Vagina (tissue), 2 donors: ENCODE data around the gene STARD7. TPM values are rescaled to one million over a fixed set of nuclear protein-coding genes. Genes with fewer than 3 reads are reported as not detected.

ENCODE experiments used
- DNase-seq, 2 donors: peaks; one replicate each; pipeline ENCODE4 v3.0.0-alpha.2; 2017; ENCODE audit errors: extremely low spot score in 2 of 2
- H3K27ac ChIP-seq: fragments of 200-600 bp; sonication (generic); one replicate; pipeline ENCODE4 v1.5.1; 2019
- H3K27me3 ChIP-seq: fragments of 200-600 bp; sonication (generic); one replicate; pipeline ENCODE4 v1.5.1; 2019
- H3K36me3 ChIP-seq, 2 donors: fragments of 200-600 bp; sonication (generic); one replicate each; pipeline ENCODE4 v1.5.1; 2017 to 2019
- H3K4me1 ChIP-seq: fragments of 200-600 bp; sonication (generic); one replicate; pipeline ENCODE4 v1.5.1; 2019
- H3K4me3 ChIP-seq, 2 donors: fragments of 200-600 bp; sonication (generic); 1 replicate in 1 of 2; 2 replicates in 1 of 2; pipeline ENCODE4 v1.5.1; 2016 to 2019
- H3K9me3 ChIP-seq: fragments of 200-600 bp; sonication (generic); one replicate; pipeline ENCODE4 v1.5.1; 2019
- CTCF ChIP-seq, 3 experiments: fragments of 450-650 bp in 2 of 3; fragments of 200-600 bp in 1 of 3; sonication (generic) in 1 of 3; IDR thresholded peaks; one replicate each; pipeline ENCODE4 v1.5.1; 2017 to 2019; ENCODE audit warnings: antibody characterized with exemption in 3 of 3, mild to moderate bottlenecking in 2 of 3, moderate library complexity in 2 of 3
- POLR2A ChIP-seq, 2 donors: fragments of 450-650 bp; IDR thresholded peaks; one replicate each; pipeline ENCODE4 v1.6.1; 2017; ENCODE audit warnings: antibody characterized with exemption in 2 of 2, mild to moderate bottlenecking in 2 of 2, moderate library complexity in 2 of 2
- POLR2AphosphoS5 ChIP-seq, 2 donors: sonication (generic); formaldehyde crosslinking; IDR thresholded peaks; one replicate each; pipeline ENCODE4 v1.9.0; 2017; ENCODE audit warnings: antibody characterized with exemption in 2 of 2, mild to moderate bottlenecking in 2 of 2, low read depth in 1 of 2; ENCODE audit not compliant: insufficient read depth in 1 of 2
- intact Hi-C: fragments of 100-400 bp; cut with DNase I; formaldehyde crosslinking; loops from one replicate; pipeline ENCODE4 v1.15.1; 2023
- total RNA-seq: library from RNA; depleted of rRNA; stranded (reverse); fragments of >200 nt; gene quantifications from one replicate; pipeline ENCODE4 v1.2.3, GENCODE V29; 2016

The STARD7 gene
- total RNA-seq, 1 donor from 2014 or later, result 69.5 TPM

GRCh38 chr2:96209011-96209728, 543 bp upstream of the STARD7 start:
- intact Hi-C loops, result loop anchor here (5.0 kb wide), 1 partner anchor 53 kb away; no protein-coding TSS in a partner anchor
- no peak for TF ChIP-seq POLR2AphosphoS5 (IDR thresholded peaks at IDR 0.05; ENCODE audit: insufficient read depth in 1 of 2, low read depth in 1 of 2)
- TF ChIP-seq POLR2A (IDR thresholded peaks at IDR 0.05), result no peak
- no peak for TF ChIP-seq CTCF (IDR thresholded peaks at IDR 0.05)
- peaks cover 48% of the 10 kb centered on the region for H3K4me1 ChIP-seq

GRCh38 chr2:96207774-96208142, 869 bp downstream of the STARD7 start:
- H3K27me3 ChIP-seq, result no peaks in the 10 kb centered on the region
- no peaks in the 10 kb centered on the region for H3K36me3 ChIP-seq
- intact Hi-C loops, result loop anchor here (5.0 kb wide), 1 partner anchor 55 kb away; no protein-coding TSS in a partner anchor
- peaks cover 62% of the 10 kb centered on the region for H3K4me1 ChIP-seq
- H3K27ac ChIP-seq, result peak overlapping the region; percentile 93
- no peak for TF ChIP-seq POLR2A (IDR thresholded peaks at IDR 0.05)
- TF ChIP-seq CTCF (IDR thresholded peaks at IDR 0.05), result no peak
- TF ChIP-seq POLR2AphosphoS5 (IDR thresholded peaks at IDR 0.05; ENCODE audit: insufficient read depth in 1 of 2, low read depth in 1 of 2), result no peak
- peak overlapping the region; percentile 83 to 88 for H3K4me3 ChIP-seq
- H3K9me3 ChIP-seq, result no peaks in the 10 kb centered on the region
- DNase-seq, result no peak

More at GRCh38 chr2:96209011-96209728, 543 bp upstream of the STARD7 start:
- Histone ChIP-seq H3K4me3 (peak overlapping the region; percentile 83 to 88), H3K36me3 (no peaks in the 10 kb centered on the region), H3K9me3 (no peaks in the 10 kb centered on the region), H3K27me3 (no peaks in the 10 kb centered on the region), H3K27ac (peak overlapping the region; percentile 93)
- no peak for DNase-seq

GRCh38 chr2:96207073-96207773, 1.4 kb downstream of the STARD7 start:
- intact Hi-C loops, result loop anchor here (5.0 kb wide), 1 partner anchor 55 kb away; no protein-coding TSS in a partner anchor
- Histone ChIP-seq H3K4me3 (peak overlapping the region; percentile 83 to 88), H3K27ac (peak overlapping the region; percentile 93), H3K4me1 (peaks cover 67% of the 10 kb centered on the region), H3K36me3 (no peaks in the 10 kb centered on the region), H3K9me3 (no peaks in the 10 kb centered on the region), H3K27me3 (no peaks in the 10 kb centered on the region)
- TF ChIP-seq POLR2A (IDR thresholded peaks at IDR 0.05), result no peak
- TF ChIP-seq POLR2AphosphoS5 (IDR thresholded peaks at IDR 0.05; ENCODE audit: insufficient read depth in 1 of 2, low read depth in 1 of 2), result no peak
- TF ChIP-seq CTCF (IDR thresholded peaks at IDR 0.05), result no peak
- no peak for DNase-seq

GRCh38 chr2:96205888-96206287, 2.7 kb downstream of the STARD7 start:
- Histone ChIP-seq H3K27me3 (no peaks in the 10 kb centered on the region), H3K27ac (peak overlapping the region; percentile 70), H3K4me3 (no peak overlapping the region), H3K36me3 (no peaks in the 10 kb centered on the region), H3K4me1 (peaks cover 79% of the 10 kb centered on the region), H3K9me3 (no peaks in the 10 kb centered on the region)
- no peak for DNase-seq
- intact Hi-C loops, result loop anchor here (5.0 kb wide), 1 partner anchor 56 kb away; no protein-coding TSS in a partner anchor
- TF ChIP-seq POLR2AphosphoS5 (IDR thresholded peaks at IDR 0.05; ENCODE audit: insufficient read depth in 1 of 2, low read depth in 1 of 2) (no peak), CTCF (IDR thresholded peaks at IDR 0.05) (no peak), POLR2A (IDR thresholded peaks at IDR 0.05) (no peak)
